Measurements from ENCODE around the gene MSRB3. TPM values are rescaled to one million over a fixed set of nuclear protein-coding genes. Genes with fewer than 3 reads are reported as not detected.

MSRB3 gene
- total and polyA plus RNA-seq, 2 donors (not counting 3 experiments of a cell fraction or from before 2014, with no cell fraction given) = 20.0 to 59.3 TPM

- ChIA-PET CTCF (no interaction called here), POLR2A (no interaction called here)
- no TSS peak for BruUV-seq (replicated peaks)
- Histone ChIP-seq H3K27me3 (ENCODE audit: control insufficient read depth in 2 of 2, insufficient read depth in 2 of 2, low read length in 2 of 2) (no peaks in the 10 kb centered on the region), H3K36me3 (ENCODE audit: control insufficient read depth in 2 of 2, extremely low read depth in 1 of 2, insufficient read depth in 2 of 2, low read length in 2 of 2) (no peaks in the 10 kb centered on the region), H4K20me1 (replicated peaks; ENCODE audit: control insufficient read depth, extremely low read depth, insufficient read depth, low read length) (no peaks in the 10 kb centered on the region), H3K27ac (ENCODE audit: insufficient read depth, low read depth, low read length) (no peak overlapping the region), H3K4me1 (ENCODE audit: control insufficient read depth, extremely low read depth, insufficient read depth, low read length) (no peaks in the 10 kb centered on the region), H3K9me1 (replicated peaks; ENCODE audit: control insufficient read depth, extremely low read depth, insufficient read depth, low read length) (peaks cover 2% of the 10 kb centered on the region), H3K9me3 (replicated peaks; ENCODE audit: control insufficient read depth, insufficient read depth, low read length) (no peaks in the 10 kb centered on the region), H3K9ac (replicated peaks; ENCODE audit: extremely low read depth, insufficient read depth, low read length) (no peak overlapping the region), H2AFZ (ENCODE audit: low read depth, low read length) (no peak overlapping the region), H3K79me2 (ENCODE audit: control insufficient read depth, insufficient read depth, low read length) (no peaks in the 10 kb centered on the region), H3K4me2 (ENCODE audit: insufficient read depth, low read length) (no peak overlapping the region), H3K4me3 (replicated peaks in 1 of 3; ENCODE audit: insufficient read depth in 1 of 3, low read depth in 1 of 3, low read length in 3 of 3) (no peak overlapping the region)
- DNase-seq (ENCODE audit: low read depth, low spot score) (no peak), FAIRE-seq (no peak)
- intact Hi-C loops (cut with micrococcal nuclease) = no loop called here
- dilution Hi-C loops (cut with MboI; ENCODE audit: extremely low pct_ligation_motif_present, low sequenced_read_pairs) = no loop called here
- TF ChIP-seq FOS (IDR thresholded peaks at IDR 0.05; ENCODE audit: borderline replicate concordance, insufficient read depth, low read length) (no peak), MYC (IDR thresholded peaks at IDR 0.05; ENCODE audit: low read depth, low read length) (no peak), JUN (IDR thresholded peaks at IDR 0.05; ENCODE audit: borderline replicate concordance, insufficient read depth, insufficient read length, low read depth) (no peak), POLR2A (IDR thresholded peaks at IDR 0.05; ENCODE audit: low read depth, low read length) (no peak), GATA2 (IDR thresholded peaks at IDR 0.05; ENCODE audit: insufficient read depth, insufficient read length, low read depth, low read length) (no peak), CTCF (IDR thresholded peaks at IDR 0.05; ENCODE audit: extremely low read depth in 1 of 2, insufficient read depth in 1 of 2, low read depth in 1 of 2, low read length in 2 of 2) (no peak), MAX (IDR thresholded peaks at IDR 0.05; ENCODE audit: insufficient read depth, insufficient read length) (no peak), POLR2AphosphoS5 (IDR thresholded peaks at IDR 0.05; ENCODE audit: insufficient read depth, low read depth, low read length) (no peak), EZH2 (IDR thresholded peaks at IDR 0.05; ENCODE audit: borderline replicate concordance, low read depth, low read length, severe bottlenecking) (no peak)
These were observed 89.6 kb downstream of the MSRB3 start for GRCh38 chr12:65368055-65368454.
